ENCODE results near the gene BANF2. TPM values are rescaled to one million over a fixed set of nuclear protein-coding genes. Genes with fewer than 3 reads are reported as not detected.

Gene BANF2
- total and polyA plus RNA-seq, 2 experiments from 2014 or later = not detected

DNA sequence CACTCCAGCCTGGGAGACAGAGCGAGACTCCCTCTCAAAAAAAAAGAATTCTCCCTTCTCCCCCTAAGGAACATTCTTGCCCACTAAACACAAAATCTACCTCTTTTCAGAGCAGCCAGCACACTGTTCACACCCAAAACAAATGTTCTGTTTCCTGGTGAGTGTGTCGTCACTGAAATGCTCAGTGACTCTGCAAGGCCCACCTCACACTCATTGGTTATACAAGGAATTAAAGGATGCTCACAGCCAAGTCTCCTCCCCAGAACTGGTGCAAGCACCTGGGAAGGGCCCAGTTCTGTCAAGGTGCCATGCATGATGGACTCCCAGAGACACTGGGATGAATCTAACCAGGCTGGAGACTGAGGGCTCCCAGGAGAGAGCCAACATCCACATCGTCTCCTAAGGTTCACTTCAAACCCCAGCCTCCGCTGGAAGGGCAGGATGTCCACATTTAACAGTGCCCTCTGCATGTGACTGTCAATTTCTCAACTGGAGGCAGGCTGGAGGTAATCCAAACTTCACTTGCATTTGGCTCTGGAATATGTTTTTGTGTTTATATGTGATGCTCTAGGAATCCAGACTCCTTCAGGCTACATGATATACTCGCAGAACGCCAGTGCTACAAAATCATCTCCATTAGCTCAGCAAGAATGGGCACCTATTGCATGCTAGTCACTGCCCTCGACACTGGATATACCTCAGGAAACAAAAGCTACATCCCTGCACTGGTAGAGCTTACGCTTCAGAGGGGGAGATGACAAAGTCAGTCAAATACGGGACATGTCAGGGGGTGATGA is 24.8 kb upstream of the BANF2 start:
- TF ChIP-seq STAT1 (IDR thresholded peaks at IDR 0.05; ENCODE audit: unreplicated experiment) (no peak), CREB1 (CRISPR knock-in tag; IDR thresholded peaks at IDR 0.05; ENCODE audit: low read depth) (no peak), NANOG (IDR thresholded peaks at IDR 0.05; ENCODE audit: borderline replicate concordance) (no peak), ZNF114 (CRISPR knock-in tag; IDR thresholded peaks at IDR 0.05) (no peak), JUNB (IDR thresholded peaks at IDR 0.05; ENCODE audit: unreplicated experiment) (no peak), ZNF331 (CRISPR knock-in tag; IDR thresholded peaks at IDR 0.05; ENCODE audit: low read depth) (no peak), EZH2 (IDR thresholded peaks at IDR 0.05; ENCODE audit: low read depth, unreplicated experiment) (no peak), POLR2AphosphoS5 (IDR thresholded peaks at IDR 0.05; ENCODE audit: low read depth) (no peak)
- TF ChIP-seq, protein P1, sequence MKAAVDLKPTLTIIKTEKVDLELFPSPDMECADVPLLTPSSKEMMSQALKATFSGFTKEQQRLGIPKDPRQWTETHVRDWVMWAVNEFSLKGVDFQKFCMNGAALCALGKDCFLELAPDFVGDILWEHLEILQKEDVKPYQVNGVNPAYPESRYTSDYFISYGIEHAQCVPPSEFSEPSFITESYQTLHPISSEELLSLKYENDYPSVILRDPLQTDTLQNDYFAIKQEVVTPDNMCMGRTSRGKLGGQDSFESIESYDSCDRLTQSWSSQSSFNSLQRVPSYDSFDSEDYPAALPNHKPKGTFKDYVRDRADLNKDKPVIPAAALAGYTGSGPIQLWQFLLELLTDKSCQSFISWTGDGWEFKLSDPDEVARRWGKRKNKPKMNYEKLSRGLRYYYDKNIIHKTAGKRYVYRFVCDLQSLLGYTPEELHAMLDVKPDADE (IDR thresholded peaks at IDR 0.05) = no peak
- TF ChIP-seq, protein P2, sequence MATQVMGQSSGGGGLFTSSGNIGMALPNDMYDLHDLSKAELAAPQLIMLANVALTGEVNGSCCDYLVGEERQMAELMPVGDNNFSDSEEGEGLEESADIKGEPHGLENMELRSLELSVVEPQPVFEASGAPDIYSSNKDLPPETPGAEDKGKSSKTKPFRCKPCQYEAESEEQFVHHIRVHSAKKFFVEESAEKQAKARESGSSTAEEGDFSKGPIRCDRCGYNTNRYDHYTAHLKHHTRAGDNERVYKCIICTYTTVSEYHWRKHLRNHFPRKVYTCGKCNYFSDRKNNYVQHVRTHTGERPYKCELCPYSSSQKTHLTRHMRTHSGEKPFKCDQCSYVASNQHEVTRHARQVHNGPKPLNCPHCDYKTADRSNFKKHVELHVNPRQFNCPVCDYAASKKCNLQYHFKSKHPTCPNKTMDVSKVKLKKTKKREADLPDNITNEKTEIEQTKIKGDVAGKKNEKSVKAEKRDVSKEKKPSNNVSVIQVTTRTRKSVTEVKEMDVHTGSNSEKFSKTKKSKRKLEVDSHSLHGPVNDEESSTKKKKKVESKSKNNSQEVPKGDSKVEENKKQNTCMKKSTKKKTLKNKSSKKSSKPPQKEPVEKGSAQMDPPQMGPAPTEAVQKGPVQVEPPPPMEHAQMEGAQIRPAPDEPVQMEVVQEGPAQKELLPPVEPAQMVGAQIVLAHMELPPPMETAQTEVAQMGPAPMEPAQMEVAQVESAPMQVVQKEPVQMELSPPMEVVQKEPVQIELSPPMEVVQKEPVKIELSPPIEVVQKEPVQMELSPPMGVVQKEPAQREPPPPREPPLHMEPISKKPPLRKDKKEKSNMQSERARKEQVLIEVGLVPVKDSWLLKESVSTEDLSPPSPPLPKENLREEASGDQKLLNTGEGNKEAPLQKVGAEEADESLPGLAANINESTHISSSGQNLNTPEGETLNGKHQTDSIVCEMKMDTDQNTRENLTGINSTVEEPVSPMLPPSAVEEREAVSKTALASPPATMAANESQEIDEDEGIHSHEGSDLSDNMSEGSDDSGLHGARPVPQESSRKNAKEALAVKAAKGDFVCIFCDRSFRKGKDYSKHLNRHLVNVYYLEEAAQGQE (IDR thresholded peaks at IDR 0.05; ENCODE audit: unreplicated experiment) = no peak
- TF ChIP-seq, protein P3, sequence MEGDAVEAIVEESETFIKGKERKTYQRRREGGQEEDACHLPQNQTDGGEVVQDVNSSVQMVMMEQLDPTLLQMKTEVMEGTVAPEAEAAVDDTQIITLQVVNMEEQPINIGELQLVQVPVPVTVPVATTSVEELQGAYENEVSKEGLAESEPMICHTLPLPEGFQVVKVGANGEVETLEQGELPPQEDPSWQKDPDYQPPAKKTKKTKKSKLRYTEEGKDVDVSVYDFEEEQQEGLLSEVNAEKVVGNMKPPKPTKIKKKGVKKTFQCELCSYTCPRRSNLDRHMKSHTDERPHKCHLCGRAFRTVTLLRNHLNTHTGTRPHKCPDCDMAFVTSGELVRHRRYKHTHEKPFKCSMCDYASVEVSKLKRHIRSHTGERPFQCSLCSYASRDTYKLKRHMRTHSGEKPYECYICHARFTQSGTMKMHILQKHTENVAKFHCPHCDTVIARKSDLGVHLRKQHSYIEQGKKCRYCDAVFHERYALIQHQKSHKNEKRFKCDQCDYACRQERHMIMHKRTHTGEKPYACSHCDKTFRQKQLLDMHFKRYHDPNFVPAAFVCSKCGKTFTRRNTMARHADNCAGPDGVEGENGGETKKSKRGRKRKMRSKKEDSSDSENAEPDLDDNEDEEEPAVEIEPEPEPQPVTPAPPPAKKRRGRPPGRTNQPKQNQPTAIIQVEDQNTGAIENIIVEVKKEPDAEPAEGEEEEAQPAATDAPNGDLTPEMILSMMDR (conservative IDR thresholded peaks at IDR 0.05; ENCODE audit: low read depth in 2 of 2) = no peak
- TF ChIP-seq, protein P4, sequence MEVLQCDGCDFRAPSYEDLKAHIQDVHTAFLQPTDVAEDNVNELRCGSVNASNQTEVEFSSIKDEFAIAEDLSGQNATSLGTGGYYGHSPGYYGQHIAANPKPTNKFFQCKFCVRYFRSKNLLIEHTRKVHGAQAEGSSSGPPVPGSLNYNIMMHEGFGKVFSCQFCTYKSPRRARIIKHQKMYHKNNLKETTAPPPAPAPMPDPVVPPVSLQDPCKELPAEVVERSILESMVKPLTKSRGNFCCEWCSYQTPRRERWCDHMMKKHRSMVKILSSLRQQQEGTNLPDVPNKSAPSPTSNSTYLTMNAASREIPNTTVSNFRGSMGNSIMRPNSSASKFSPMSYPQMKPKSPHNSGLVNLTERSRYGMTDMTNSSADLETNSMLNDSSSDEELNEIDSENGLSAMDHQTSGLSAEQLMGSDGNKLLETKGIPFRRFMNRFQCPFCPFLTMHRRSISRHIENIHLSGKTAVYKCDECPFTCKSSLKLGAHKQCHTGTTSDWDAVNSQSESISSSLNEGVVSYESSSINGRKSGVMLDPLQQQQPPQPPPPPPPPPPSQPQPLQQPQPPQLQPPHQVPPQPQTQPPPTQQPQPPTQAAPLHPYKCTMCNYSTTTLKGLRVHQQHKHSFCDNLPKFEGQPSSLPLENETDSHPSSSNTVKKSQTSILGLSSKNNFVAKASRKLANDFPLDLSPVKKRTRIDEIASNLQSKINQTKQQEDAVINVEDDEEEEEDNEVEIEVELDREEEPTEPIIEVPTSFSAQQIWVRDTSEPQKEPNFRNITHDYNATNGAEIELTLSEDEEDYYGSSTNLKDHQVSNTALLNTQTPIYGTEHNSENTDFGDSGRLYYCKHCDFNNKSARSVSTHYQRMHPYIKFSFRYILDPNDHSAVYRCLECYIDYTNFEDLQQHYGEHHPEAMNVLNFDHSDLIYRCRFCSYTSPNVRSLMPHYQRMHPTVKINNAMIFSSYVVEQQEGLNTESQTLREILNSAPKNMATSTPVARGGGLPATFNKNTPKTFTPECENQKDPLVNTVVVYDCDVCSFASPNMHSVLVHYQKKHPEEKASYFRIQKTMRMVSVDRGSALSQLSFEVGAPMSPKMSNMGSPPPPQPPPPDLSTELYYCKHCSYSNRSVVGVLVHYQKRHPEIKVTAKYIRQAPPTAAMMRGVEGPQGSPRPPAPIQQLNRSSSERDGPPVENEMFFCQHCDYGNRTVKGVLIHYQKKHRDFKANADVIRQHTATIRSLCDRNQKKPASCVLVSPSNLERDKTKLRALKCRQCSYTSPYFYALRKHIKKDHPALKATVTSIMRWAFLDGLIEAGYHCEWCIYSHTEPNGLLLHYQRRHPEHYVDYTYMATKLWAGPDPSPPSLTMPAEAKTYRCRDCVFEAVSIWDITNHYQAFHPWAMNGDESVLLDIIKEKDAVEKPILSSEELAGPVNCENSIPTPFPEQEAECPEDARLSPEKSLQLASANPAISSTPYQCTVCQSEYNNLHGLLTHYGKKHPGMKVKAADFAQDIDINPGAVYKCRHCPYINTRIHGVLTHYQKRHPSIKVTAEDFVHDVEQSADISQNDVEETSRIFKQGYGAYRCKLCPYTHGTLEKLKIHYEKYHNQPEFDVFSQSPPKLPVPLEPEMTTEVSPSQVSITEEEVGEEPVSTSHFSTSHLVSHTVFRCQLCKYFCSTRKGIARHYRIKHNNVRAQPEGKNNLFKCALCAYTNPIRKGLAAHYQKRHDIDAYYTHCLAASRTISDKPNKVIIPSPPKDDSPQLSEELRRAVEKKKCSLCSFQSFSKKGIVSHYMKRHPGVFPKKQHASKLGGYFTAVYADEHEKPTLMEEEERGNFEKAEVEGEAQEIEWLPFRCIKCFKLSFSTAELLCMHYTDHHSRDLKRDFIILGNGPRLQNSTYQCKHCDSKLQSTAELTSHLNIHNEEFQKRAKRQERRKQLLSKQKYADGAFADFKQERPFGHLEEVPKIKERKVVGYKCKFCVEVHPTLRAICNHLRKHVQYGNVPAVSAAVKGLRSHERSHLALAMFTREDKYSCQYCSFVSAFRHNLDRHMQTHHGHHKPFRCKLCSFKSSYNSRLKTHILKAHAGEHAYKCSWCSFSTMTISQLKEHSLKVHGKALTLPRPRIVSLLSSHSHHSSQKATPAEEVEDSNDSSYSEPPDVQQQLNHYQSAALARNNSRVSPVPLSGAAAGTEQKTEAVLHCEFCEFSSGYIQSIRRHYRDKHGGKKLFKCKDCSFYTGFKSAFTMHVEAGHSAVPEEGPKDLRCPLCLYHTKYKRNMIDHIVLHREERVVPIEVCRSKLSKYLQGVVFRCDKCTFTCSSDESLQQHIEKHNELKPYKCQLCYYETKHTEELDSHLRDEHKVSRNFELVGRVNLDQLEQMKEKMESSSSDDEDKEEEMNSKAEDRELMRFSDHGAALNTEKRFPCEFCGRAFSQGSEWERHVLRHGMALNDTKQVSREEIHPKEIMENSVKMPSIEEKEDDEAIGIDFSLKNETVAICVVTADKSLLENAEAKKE (CRISPR knock-in tag; IDR thresholded peaks at IDR 0.05) = no peak
- Histone ChIP-seq H3K4me1 (ENCODE audit: insufficient read depth) (peaks cover 22% of the 10 kb centered on the region), H3K9me2 (ENCODE audit: insufficient read depth) (no peaks in the 10 kb centered on the region), H2AFZ (no peak overlapping the region), H4K20me1 (replicated peaks; ENCODE audit: insufficient read depth) (peaks cover 69% of the 10 kb centered on the region), H3K36me3 (ENCODE audit: insufficient read depth) (0 out of 2 replicates have a peak, but pooled peaks cover 5% of the 10 kb centered on the region), H3K27ac (ENCODE audit: low read depth) (no peak overlapping the region), H3K79me2 (replicated peaks; ENCODE audit: insufficient read depth) (peaks cover 100% of the 10 kb centered on the region), H3K4me3 (no peak overlapping the region), H3K27me3 (ENCODE audit: insufficient read depth) (no peaks in the 10 kb centered on the region), H3K4me2 (no peak overlapping the region), H3F3A (replicated peaks; ENCODE audit: low read depth) (no peaks in the 10 kb centered on the region)
- peaks cover 38% of the 10 kb centered on the region for H3K36me3 Mint-ChIP-seq (ENCODE audit: low read depth)
- no peak overlapping the region for H3K4me3 Mint-ChIP-seq
- ATAC-seq (no peak), DNase-seq (ENCODE audit: low spot score) (no peak)
- peaks cover under 1% of the 10 kb centered on the region for H3K27me3 Mint-ChIP-seq (ENCODE audit: insufficient read depth, low read depth, poor library complexity)
- H3K9me3 Mint-ChIP-seq = no peaks in the 10 kb centered on the region
- peaks cover 44% of the 10 kb centered on the region for H3K4me1 Mint-ChIP-seq
- no peak overlapping the region; the same call in 1 of the 2 replicates for H3K27ac Mint-ChIP-seq
